HEK293 (cell line): ENCODE data around the gene L3MBTL4.

Experiments
- CTCF ChIA-PET: fragments of 350-600 bp; formaldehyde crosslinking; extraction: SDS; loops from one replicate; lab custom pipeline; 2021; ENCODE audit warnings: antibody characterized with exemption; lab: Yijun Ruan, JAX
- POLR2A ChIA-PET: fragments of 300-600 bp; formaldehyde crosslinking; extraction: SDS; loops from one replicate; lab custom pipeline; 2020; ENCODE audit warnings: antibody characterized with exemption, inconsistent platforms; lab: Yijun Ruan, JAX
- H3K27ac ChIP-seq: fragments of 200-500 bp; sonication (Bioruptor generic); 2 replicates; pipeline ENCODE4 v1.5.1; 2014; ENCODE audit warnings: low read depth, low read length, control low read depth, inconsistent platforms; ENCODE audit errors: extremely low read depth
- H3K36me3 ChIP-seq, 2 experiments: fragments of 200-500 bp in 1 of 2; sonication (Bioruptor generic) in 1 of 2; 1 replicate in 1 of 2; 2 replicates in 1 of 2; pipeline ENCODE4 v1.5.1; 2014 to 2017; ENCODE audit warnings: inconsistent platforms in 2 of 2, low read length in 2 of 2; ENCODE audit not compliant: control insufficient read depth in 2 of 2, insufficient read depth in 1 of 2
- H3K4me1 ChIP-seq: fragments of 200-500 bp; sonication (Bioruptor generic); 2 replicates; pipeline ENCODE4 v1.5.1; 2014; ENCODE audit warnings: mild to moderate bottlenecking, low read length, inconsistent platforms; ENCODE audit not compliant: control insufficient read depth, insufficient read depth
- H3K4me3 ChIP-seq: 2 replicates; pipeline ENCODE4 v1.5.1; 2011; ENCODE audit warnings: low read depth, mild to moderate bottlenecking, control low read depth, low read length, moderate library complexity
- H3K9me3 ChIP-seq: fragments of 200-500 bp; sonication (Bioruptor generic); 2 replicates; pipeline ENCODE4 v1.5.1; 2014; ENCODE audit warnings: low read depth, low read length, inconsistent platforms; ENCODE audit not compliant: control insufficient read depth, insufficient read depth
- IKZF3 ChIP-seq: fragments of 450-650 bp; IDR thresholded peaks from 2 replicates; pipeline ENCODE4 v1.5.0; 2018; ENCODE audit warnings: missing biosample characterization, mild to moderate bottlenecking, missing genetic modification characterization, moderate library complexity
- SETDB1 ChIP-seq: IDR thresholded peaks from one replicate; pipeline ENCODE4 v1.6.1; 2017; ENCODE audit warnings: mild to moderate bottlenecking, low read length, moderate library complexity, mixed read lengths; ENCODE audit not compliant: insufficient read length
- SP3 ChIP-seq: fragments of 450-650 bp; formaldehyde crosslinking; IDR thresholded peaks from 2 replicates; pipeline ENCODE4 v1.5.1; 2016; ENCODE audit warnings: missing biosample characterization, missing genetic modification characterization
- WT1 ChIP-seq: fragments of 450-650 bp; formaldehyde crosslinking; IDR thresholded peaks from 2 replicates; pipeline ENCODE4 v1.5.1; 2016; ENCODE audit warnings: missing biosample characterization, missing genetic modification characterization
- YY1 ChIP-seq: fragments of 450-650 bp; formaldehyde crosslinking; IDR thresholded peaks from 2 replicates; pipeline ENCODE4 v1.5.1; 2018; ENCODE audit warnings: missing biosample characterization, missing genetic modification characterization
- ZBTB7A ChIP-seq: fragments of 450-650 bp; formaldehyde crosslinking; IDR thresholded peaks from 2 replicates; pipeline ENCODE4 v1.5.1; 2016; ENCODE audit warnings: low read depth, missing biosample characterization, missing genetic modification characterization
- ZNF146 ChIP-seq: fragments of 450-650 bp; formaldehyde crosslinking; IDR thresholded peaks from 2 replicates; pipeline ENCODE4 v1.5.1; 2016; ENCODE audit warnings: missing biosample characterization, missing genetic modification characterization
- ZNF2 ChIP-seq: fragments of 450-650 bp; formaldehyde crosslinking; IDR thresholded peaks from 2 replicates; pipeline ENCODE4 v1.5.1; 2016; ENCODE audit warnings: missing biosample characterization, missing genetic modification characterization
- ZNF37A ChIP-seq: fragments of 450-650 bp; IDR thresholded peaks from 2 replicates; pipeline ENCODE4 v1.5.1; 2018; ENCODE audit warnings: missing biosample characterization, missing genetic modification characterization
- ZNF426 ChIP-seq: fragments of 450-650 bp; formaldehyde crosslinking; IDR thresholded peaks from 2 replicates; pipeline ENCODE4 v1.5.1; 2017; ENCODE audit warnings: missing biosample characterization, missing genetic modification characterization, mild to moderate bottlenecking, inconsistent platforms, moderate library complexity
- ZNF549 ChIP-seq: fragments of 450-650 bp; IDR thresholded peaks from 2 replicates; pipeline ENCODE4 v1.5.1; 2018; ENCODE audit warnings: missing biosample characterization, missing genetic modification characterization, mild to moderate bottlenecking, inconsistent platforms, moderate library complexity
- ZNF555 ChIP-seq: fragments of 450-650 bp; formaldehyde crosslinking; conservative IDR thresholded peaks from 2 replicates; pipeline ENCODE4 v1.5.1; 2017; ENCODE audit warnings: missing biosample characterization, mild to moderate bottlenecking, missing genetic modification characterization, inconsistent platforms
- ZNF560 ChIP-seq: fragments of 450-650 bp; formaldehyde crosslinking; IDR thresholded peaks from 2 replicates; pipeline ENCODE4 v1.5.1; 2017; ENCODE audit warnings: missing biosample characterization, missing genetic modification characterization, borderline replicate concordance
- ZNF660 ChIP-seq: fragments of 450-650 bp; IDR thresholded peaks from 2 replicates; pipeline ENCODE4 v1.5.1; 2018; ENCODE audit warnings: missing biosample characterization, mild to moderate bottlenecking, missing genetic modification characterization
- ZNF777 ChIP-seq: fragments of 450-650 bp; formaldehyde crosslinking; IDR thresholded peaks from 2 replicates; pipeline ENCODE4 v1.5.1; 2017; ENCODE audit warnings: missing biosample characterization, missing genetic modification characterization, borderline replicate concordance
- ZNF830 ChIP-seq: fragments of 450-650 bp; IDR thresholded peaks from 2 replicates; pipeline ENCODE4 v1.5.0; 2018; ENCODE audit warnings: missing biosample characterization, missing genetic modification characterization, low read depth, mild to moderate bottlenecking, moderate library complexity
- TF ChIP-seq, protein P1 (sequence below): fragments of 450-650 bp; formaldehyde crosslinking; conservative IDR thresholded peaks from 2 replicates; pipeline ENCODE4 v1.5.1; 2016; ENCODE audit warnings: low read depth, missing biosample characterization, missing genetic modification characterization
- TF ChIP-seq, protein P2 (sequence below): fragments of 450-650 bp; formaldehyde crosslinking; IDR thresholded peaks from 2 replicates; pipeline ENCODE4 v1.5.1; 2016; ENCODE audit warnings: missing biosample characterization, missing genetic modification characterization
- TF ChIP-seq, protein P3 (sequence below): fragments of 450-650 bp; formaldehyde crosslinking; IDR thresholded peaks from 2 replicates; pipeline ENCODE4; 2016; ENCODE audit warnings: missing biosample characterization, missing genetic modification characterization
- TF ChIP-seq, protein P4 (sequence below): fragments of 450-650 bp; formaldehyde crosslinking; IDR thresholded peaks from 2 replicates; pipeline ENCODE4 v1.5.0; 2017; ENCODE audit warnings: missing biosample characterization, missing genetic modification characterization, borderline replicate concordance

Gene L3MBTL4

DNA sequence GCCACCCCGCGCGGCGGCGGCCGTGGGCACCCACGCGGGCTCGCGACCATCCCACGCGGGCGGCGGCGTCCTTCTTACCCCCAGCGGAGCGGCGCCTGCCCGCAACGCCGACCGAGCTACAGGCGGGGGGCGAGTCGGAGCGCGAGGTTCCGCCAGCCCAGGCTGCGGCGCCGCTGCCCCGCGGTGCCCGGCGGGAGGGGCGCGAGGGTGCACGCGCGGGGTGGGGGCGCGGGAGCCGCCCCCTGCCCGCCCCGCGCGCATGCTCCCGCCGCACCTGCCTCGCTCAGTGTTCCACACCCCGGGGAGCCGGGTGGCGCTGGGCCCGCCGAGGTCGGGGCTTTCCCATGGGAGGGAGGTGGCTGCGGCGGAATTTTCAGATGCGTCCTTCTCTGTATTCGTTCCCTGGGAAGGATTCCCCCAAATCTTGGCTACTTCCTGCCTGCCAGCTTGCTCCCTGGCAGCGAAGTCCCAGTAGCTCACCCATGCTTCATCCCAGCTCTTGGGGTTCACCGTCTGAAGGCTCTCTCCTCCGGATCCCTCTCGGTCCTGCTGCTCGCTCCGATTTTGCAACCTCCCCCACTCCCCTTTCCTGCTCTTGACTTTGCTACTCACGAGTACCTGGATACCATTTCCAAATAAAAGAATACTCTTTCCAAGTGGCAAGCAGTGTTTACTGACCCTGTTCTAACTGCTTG, at the start of gene L3MBTL4 (continued):
- TF ChIP-seq ZNF426 (tag by site-specific recombination): no peak
- TF ChIP-seq YY1 (tag by site-specific recombination): no peak
- TF ChIP-seq ZNF555: no peak
- TF ChIP-seq ZNF830: no peak
- peak; percentile 36; the same call in 1 of the 2 replicates for TF ChIP-seq SP3 (tag by site-specific recombination)
- TF ChIP-seq SETDB1: no peak
- TF ChIP-seq, protein P1, sequence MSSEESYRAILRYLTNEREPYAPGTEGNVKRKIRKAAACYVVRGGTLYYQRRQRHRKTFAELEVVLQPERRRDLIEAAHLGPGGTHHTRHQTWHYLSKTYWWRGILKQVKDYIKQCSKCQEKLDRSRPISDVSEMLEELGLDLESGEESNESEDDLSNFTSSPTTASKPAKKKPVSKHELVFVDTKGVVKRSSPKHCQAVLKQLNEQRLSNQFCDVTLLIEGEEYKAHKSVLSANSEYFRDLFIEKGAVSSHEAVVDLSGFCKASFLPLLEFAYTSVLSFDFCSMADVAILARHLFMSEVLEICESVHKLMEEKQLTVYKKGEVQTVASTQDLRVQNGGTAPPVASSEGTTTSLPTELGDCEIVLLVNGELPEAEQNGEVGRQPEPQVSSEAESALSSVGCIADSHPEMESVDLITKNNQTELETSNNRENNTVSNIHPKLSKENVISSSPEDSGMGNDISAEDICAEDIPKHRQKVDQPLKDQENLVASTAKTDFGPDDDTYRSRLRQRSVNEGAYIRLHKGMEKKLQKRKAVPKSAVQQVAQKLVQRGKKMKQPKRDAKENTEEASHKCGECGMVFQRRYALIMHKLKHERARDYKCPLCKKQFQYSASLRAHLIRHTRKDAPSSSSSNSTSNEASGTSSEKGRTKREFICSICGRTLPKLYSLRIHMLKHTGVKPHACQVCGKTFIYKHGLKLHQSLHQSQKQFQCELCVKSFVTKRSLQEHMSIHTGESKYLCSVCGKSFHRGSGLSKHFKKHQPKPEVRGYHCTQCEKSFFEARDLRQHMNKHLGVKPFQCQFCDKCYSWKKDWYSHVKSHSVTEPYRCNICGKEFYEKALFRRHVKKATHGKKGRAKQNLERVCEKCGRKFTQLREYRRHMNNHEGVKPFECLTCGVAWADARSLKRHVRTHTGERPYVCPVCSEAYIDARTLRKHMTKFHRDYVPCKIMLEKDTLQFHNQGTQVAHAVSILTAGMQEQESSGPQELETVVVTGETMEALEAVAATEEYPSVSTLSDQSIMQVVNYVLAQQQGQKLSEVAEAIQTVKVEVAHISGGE (tag by site-specific recombination): peak; percentile 78
- TF ChIP-seq, protein P2, sequence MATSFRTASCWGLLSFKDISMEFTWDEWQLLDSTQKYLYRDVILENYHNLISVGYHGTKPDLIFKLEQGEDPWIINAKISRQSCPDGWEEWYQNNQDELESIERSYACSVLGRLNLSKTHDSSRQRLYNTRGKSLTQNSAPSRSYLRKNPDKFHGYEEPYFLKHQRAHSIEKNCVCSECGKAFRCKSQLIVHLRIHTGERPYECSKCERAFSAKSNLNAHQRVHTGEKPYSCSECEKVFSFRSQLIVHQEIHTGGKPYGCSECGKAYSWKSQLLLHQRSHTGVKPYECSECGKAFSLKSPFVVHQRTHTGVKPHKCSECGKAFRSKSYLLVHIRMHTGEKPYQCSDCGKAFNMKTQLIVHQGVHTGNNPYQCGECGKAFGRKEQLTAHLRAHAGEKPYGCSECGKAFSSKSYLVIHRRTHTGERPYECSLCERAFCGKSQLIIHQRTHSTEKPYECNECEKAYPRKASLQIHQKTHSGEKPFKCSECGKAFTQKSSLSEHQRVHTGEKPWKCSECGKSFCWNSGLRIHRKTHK (tag by site-specific recombination): no peak
- TF ChIP-seq WT1: 0 out of 2 replicates have a peak, but pooled peaks have one; percentile 22
- TF ChIP-seq ZNF2 (tag by site-specific recombination): 0 out of 2 replicates have a peak, but pooled peaks have one; percentile 51
- TF ChIP-seq ZNF146 (tag by site-specific recombination): no peak
- TF ChIP-seq ZBTB7A: no peak
- TF ChIP-seq IKZF3 (tag by site-specific recombination): 0 out of 2 replicates have a peak, but pooled peaks have one; percentile 55
- TF ChIP-seq ZNF560: no peak
- no peak for TF ChIP-seq ZNF549
- TF ChIP-seq, protein P3, sequence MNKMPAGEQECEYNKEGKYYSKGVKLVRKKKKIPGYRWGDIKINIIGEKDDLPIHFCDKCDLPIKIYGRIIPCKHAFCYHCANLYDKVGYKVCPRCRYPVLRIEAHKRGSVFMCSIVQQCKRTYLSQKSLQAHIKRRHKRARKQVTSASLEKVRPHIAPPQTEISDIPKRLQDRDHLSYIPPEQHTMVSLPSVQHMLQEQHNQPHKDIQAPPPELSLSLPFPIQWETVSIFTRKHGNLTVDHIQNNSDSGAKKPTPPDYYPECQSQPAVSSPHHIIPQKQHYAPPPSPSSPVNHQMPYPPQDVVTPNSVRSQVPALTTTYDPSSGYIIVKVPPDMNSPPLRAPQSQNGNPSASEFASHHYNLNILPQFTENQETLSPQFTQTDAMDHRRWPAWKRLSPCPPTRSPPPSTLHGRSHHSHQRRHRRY: no peak
- TF ChIP-seq ZNF660 (tag by site-specific recombination): no peak

DNA sequence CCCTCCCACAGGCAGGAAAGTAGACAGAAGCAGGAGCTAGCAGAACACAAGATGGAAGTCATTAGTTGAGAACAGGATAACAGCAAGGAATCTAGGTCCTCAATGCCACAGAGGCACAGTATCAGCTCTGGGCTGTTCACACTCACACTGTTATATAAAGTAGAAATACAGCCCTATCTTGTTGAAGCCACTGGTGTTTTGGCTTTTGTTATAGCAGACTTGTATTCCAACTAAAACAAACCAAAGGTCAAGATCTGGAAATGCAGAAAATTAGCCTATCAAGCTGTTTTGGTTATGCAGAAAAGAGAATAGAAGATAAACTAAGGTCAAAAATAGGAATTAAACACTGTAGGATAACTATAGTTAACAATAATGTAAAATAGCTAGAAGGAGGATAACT, 37.5 kb upstream of the L3MBTL4 start:
- ChIA-PET CTCF (interaction anchor here (0.7 kb wide), 1 partner anchor 305 kb away, joined by 3 read pairs; no protein-coding TSS in a partner anchor), POLR2A (no interaction called here)
- no peak overlapping the region for H3K4me3 ChIP-seq
- no peaks in the 10 kb centered on the region for H3K9me3 ChIP-seq
- TF ChIP-seq ZNF37A (tag by site-specific recombination): no peak
- TF ChIP-seq, protein P4, sequence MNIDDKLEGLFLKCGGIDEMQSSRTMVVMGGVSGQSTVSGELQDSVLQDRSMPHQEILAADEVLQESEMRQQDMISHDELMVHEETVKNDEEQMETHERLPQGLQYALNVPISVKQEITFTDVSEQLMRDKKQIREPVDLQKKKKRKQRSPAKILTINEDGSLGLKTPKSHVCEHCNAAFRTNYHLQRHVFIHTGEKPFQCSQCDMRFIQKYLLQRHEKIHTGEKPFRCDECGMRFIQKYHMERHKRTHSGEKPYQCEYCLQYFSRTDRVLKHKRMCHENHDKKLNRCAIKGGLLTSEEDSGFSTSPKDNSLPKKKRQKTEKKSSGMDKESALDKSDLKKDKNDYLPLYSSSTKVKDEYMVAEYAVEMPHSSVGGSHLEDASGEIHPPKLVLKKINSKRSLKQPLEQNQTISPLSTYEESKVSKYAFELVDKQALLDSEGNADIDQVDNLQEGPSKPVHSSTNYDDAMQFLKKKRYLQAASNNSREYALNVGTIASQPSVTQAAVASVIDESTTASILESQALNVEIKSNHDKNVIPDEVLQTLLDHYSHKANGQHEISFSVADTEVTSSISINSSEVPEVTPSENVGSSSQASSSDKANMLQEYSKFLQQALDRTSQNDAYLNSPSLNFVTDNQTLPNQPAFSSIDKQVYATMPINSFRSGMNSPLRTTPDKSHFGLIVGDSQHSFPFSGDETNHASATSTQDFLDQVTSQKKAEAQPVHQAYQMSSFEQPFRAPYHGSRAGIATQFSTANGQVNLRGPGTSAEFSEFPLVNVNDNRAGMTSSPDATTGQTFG: no peak
- TF ChIP-seq ZNF777: no peak
- no peaks in the 10 kb centered on the region for H3K36me3 ChIP-seq
- H3K4me1 ChIP-seq: no peaks in the 10 kb centered on the region
- H3K27ac ChIP-seq: no peak overlapping the region
